Measurements from ENCODE around the gene ADGRA3. TPM values are rescaled to one million over a fixed set of nuclear protein-coding genes. Genes with fewer than 3 reads are reported as not detected.

Gene ADGRA3, protein sequence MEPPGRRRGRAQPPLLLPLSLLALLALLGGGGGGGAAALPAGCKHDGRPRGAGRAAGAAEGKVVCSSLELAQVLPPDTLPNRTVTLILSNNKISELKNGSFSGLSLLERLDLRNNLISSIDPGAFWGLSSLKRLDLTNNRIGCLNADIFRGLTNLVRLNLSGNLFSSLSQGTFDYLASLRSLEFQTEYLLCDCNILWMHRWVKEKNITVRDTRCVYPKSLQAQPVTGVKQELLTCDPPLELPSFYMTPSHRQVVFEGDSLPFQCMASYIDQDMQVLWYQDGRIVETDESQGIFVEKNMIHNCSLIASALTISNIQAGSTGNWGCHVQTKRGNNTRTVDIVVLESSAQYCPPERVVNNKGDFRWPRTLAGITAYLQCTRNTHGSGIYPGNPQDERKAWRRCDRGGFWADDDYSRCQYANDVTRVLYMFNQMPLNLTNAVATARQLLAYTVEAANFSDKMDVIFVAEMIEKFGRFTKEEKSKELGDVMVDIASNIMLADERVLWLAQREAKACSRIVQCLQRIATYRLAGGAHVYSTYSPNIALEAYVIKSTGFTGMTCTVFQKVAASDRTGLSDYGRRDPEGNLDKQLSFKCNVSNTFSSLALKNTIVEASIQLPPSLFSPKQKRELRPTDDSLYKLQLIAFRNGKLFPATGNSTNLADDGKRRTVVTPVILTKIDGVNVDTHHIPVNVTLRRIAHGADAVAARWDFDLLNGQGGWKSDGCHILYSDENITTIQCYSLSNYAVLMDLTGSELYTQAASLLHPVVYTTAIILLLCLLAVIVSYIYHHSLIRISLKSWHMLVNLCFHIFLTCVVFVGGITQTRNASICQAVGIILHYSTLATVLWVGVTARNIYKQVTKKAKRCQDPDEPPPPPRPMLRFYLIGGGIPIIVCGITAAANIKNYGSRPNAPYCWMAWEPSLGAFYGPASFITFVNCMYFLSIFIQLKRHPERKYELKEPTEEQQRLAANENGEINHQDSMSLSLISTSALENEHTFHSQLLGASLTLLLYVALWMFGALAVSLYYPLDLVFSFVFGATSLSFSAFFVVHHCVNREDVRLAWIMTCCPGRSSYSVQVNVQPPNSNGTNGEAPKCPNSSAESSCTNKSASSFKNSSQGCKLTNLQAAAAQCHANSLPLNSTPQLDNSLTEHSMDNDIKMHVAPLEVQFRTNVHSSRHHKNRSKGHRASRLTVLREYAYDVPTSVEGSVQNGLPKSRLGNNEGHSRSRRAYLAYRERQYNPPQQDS (N-terminal part only)
- 1 to 10 TPM; 1.4 to 1.5 TPM for total RNA-seq

DNA sequence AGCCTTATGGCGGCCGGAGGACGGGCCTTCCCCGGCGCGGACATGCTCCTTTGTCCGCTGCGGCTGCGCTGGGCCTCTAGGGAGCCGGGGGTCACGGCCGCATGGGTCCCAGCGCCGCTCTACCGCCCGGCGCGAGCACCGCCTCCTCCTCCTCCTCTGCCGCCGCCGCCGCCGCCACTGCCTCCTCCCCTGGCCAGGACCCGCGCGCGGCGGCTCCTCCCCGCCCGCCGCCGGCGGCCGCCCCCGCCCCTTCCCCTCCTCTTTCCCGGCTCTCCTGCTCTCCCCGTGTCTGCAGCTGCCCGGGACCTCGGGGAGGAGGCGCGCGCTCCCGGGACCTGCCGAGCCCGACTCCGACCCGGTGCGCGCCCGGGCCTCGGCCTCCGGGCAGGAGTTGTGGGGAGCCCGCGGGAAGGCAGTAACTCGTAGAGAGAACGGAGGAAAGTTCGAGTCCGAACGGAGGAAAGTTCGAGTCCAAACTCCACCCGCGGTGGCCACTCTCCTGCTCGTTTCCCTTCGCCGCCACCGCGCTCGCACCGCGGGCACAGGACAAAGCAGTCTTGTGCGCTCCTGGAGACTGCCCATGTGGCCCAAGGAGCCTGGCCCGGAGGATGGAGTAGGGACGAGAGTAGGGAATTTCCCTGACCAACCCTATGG, at the start of gene ADGRA3:
Gene ADGRA3 (minus strand): TSS at position 179 of the 654 bp plus-strand sequence. CDS start 282 bp downstream, outside the sequence.
- Mint-ChIP-seq H3K9me3 (peaks cover 3% of the 10 kb centered on the region), H3K27me3 (peaks cover 30% of the 10 kb centered on the region), H3K4me3 (peak within 1 kb of the TSS; percentile 75), H3K4me1 (ENCODE audit: low read depth) (peaks cover 10% of the 10 kb centered on the region), H3K27ac (no peak within 1 kb of the TSS), H3K36me3 (peaks cover 1% of the 10 kb centered on the region)
- peak; percentile 20 for DNase-seq
- ChIA-PET CTCF (no interaction called here), POLR2A (no interaction called here)
- intact Hi-C loops (cut with micrococcal nuclease), result no loop called here

DNA sequence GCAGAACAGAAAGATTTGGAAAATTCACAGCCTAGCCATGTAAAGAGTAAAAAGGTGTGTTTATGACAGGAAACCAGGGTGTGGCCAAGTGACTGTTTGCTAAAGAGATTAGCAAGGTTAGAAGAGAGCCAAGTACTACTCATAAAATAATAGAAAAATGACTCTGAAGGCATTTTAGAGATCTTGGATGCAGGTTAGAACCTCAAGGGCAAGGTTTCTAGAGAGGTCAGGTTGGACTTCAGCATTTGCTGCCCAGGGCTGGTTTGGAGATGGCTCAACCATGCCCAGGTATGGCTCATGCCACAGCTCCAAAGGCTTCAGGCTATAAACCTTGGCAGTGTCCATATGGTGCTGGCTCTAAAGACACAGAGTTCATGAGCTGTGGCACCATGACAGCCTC, 40.6 kb upstream of the ADGRA3 start:
- Mint-ChIP-seq H3K27ac (no peak overlapping the region), H3K4me3 (no peak overlapping the region), H3K27me3 (no peaks in the 10 kb centered on the region), H3K4me1 (ENCODE audit: low read depth) (no peaks in the 10 kb centered on the region), H3K9me3 (peaks cover 5% of the 10 kb centered on the region), H3K36me3 (no peaks in the 10 kb centered on the region)
- no peak for DNase-seq
- intact Hi-C loops (cut with micrococcal nuclease), result no loop called here
- CTCF ChIA-PET, result no interaction called here
- POLR2A ChIA-PET, result no interaction called here

DNA sequence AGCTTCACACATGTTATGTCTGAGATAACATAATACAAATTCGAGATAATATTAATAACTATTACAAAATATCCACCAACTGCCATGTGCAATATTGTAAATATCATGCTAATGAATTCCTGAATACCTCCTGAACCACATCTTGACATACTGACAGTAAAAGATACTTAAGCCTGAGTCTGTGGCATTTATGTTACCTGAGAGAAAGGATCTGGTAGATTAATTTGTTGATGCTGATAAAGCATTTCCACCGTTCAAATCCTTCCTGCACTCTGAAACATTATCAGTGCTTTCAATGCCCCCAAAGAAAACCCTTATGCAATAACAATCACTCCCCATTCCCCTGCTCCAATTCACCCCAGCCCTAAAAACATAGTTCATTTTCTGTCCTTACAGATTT, 38.8 kb upstream of the ADGRA3 start:
- no peak overlapping the region for H3K4me3 Mint-ChIP-seq
- no peaks in the 10 kb centered on the region for H3K36me3 Mint-ChIP-seq
- no peaks in the 10 kb centered on the region for H3K27me3 Mint-ChIP-seq
- intact Hi-C loops (cut with micrococcal nuclease), result no loop called here
- peaks cover 5% of the 10 kb centered on the region for H3K9me3 Mint-ChIP-seq
- no peak for DNase-seq
- ChIA-PET CTCF (no interaction called here), POLR2A (no interaction called here)
- H3K4me1 Mint-ChIP-seq (ENCODE audit: low read depth), result no peaks in the 10 kb centered on the region
- no peak overlapping the region for H3K27ac Mint-ChIP-seq

DNA sequence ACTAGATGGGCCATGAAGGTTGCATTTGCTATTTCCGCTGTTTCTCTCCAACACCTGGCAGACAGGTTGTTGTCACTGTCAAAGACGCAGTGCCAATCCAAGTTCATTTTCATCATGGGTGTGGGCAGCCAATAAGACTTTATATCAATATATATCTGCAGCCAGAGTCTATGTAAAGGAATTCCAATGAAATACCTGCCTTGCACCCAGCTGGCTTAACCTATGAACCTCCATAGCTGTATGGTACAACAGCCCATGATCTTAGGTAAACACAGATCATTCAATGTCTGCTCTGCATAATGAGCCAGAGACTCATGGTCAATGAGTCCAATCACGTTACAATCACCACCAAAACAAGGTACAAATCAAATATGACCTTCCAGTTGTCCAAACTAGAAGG, 37.7 kb upstream of the ADGRA3 start:
- no peak for DNase-seq
- H3K4me3 Mint-ChIP-seq, result no peak overlapping the region
- intact Hi-C loops (cut with micrococcal nuclease), result no loop called here
- CTCF ChIA-PET, result no interaction called here
- peaks cover 5% of the 10 kb centered on the region for H3K9me3 Mint-ChIP-seq
- H3K27me3 Mint-ChIP-seq, result no peaks in the 10 kb centered on the region
- no peak overlapping the region for H3K27ac Mint-ChIP-seq
- no peaks in the 10 kb centered on the region for H3K4me1 Mint-ChIP-seq (ENCODE audit: low read depth)
- POLR2A ChIA-PET, result no interaction called here
- H3K36me3 Mint-ChIP-seq, result no peaks in the 10 kb centered on the region

DNA sequence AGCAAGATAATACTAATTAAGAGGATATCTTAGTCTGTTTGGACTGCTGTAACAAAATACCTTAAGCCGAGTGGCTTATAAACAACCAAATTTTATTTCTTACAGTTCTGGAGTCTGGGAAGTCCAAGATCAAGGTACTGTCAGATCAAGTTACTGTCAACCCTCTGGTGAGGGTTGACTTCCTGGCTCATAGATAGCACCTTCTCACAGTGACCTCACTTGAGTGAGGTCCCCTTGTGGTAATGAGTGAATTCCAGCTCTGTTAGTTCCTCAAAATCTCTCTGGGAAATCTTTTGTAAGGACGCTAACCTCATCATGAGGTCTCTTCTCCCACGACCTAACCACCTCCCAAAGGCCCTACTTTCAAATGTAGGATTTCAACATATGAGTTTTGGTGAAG, 36.9 kb upstream of the ADGRA3 start:
- intact Hi-C loops (cut with micrococcal nuclease), result no loop called here
- DNase-seq, result no peak
- ChIA-PET POLR2A (no interaction called here), CTCF (no interaction called here)
- Mint-ChIP-seq H3K4me3 (no peak overlapping the region), H3K27ac (no peak overlapping the region), H3K4me1 (ENCODE audit: low read depth) (no peaks in the 10 kb centered on the region), H3K9me3 (peaks cover 5% of the 10 kb centered on the region), H3K36me3 (no peaks in the 10 kb centered on the region), H3K27me3 (no peaks in the 10 kb centered on the region)

DNA sequence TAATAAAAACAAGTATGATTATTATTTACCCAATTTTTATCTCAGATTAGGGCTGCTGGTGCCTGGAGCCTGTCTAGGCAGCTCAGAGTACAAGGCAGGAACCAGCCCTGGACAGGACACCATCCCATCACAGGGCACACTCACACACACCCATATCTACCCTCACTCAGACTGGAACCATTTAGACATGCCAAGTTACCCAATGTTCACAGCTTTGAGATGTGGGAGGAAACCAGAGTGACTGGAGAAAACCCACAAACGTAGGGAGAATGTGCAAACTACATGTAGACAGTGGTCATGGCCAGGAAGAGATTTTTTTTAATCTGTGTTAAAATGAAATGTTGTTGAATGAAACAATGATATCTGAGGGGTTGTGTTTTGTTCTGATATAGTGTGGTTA, 35.7 kb upstream of the ADGRA3 start:
- Mint-ChIP-seq H3K36me3 (no peaks in the 10 kb centered on the region), H3K4me3 (no peak overlapping the region), H3K9me3 (peaks cover 9% of the 10 kb centered on the region), H3K4me1 (ENCODE audit: low read depth) (no peaks in the 10 kb centered on the region), H3K27me3 (no peaks in the 10 kb centered on the region), H3K27ac (no peak overlapping the region)
- ChIA-PET POLR2A (no interaction called here), CTCF (no interaction called here)
- intact Hi-C loops (cut with micrococcal nuclease), result no loop called here
- no peak for DNase-seq

DNA sequence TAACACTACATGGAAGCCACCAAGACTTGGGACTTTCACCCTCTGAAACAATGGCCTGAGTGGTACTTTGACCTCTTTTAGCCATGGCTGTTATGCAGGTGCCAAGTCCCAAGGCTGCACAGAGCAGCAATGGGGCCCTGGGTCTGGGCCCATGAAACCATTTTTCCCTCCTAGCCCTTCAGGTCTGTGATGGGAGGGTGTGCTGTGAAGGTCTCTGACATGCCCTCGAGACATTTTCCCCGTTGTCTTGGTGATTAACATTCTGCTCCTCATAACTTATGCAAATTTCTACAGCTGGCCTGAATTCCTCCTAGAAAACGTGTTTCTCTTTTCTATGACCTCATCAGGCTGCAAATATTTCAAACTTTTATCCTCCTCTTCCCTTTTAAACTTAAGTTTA, 30.4 kb upstream of the ADGRA3 start:
- no peaks in the 10 kb centered on the region for H3K27me3 Mint-ChIP-seq
- POLR2A ChIA-PET, result no interaction called here
- H3K27ac Mint-ChIP-seq, result no peak overlapping the region
- H3K9me3 Mint-ChIP-seq, result peaks cover 16% of the 10 kb centered on the region
- no peak overlapping the region for H3K4me3 Mint-ChIP-seq
- intact Hi-C loops (cut with micrococcal nuclease), result no loop called here
- no peak for DNase-seq
- CTCF ChIA-PET, result no interaction called here
- H3K4me1 Mint-ChIP-seq (ENCODE audit: low read depth), result no peaks in the 10 kb centered on the region
- no peaks in the 10 kb centered on the region for H3K36me3 Mint-ChIP-seq

DNA sequence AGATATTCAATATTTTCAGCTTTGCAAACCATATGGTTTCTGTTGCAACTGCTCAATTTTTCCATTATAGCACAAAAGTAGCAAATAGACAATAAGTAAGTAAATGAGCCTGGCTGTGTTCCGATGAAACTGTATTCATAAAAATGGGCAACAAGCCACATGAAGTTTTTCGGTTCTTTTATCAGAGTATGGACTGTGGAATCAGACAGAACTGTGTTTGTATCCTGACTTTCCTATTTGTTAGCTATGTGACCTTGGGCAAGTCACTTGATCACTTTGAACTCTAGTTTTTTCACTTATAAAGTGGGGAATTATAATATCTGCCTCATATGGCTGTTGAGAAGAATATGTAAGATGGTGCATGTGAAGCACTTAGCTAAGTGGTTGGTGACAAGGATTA, 23.4 kb upstream of the ADGRA3 start:
- H3K36me3 Mint-ChIP-seq, result no peaks in the 10 kb centered on the region
- POLR2A ChIA-PET, result no interaction called here
- no peaks in the 10 kb centered on the region for H3K27me3 Mint-ChIP-seq
- intact Hi-C loops (cut with micrococcal nuclease), result no loop called here
- DNase-seq, result no peak
- CTCF ChIA-PET, result no interaction called here
- no peak overlapping the region for H3K4me3 Mint-ChIP-seq
- no peak overlapping the region for H3K27ac Mint-ChIP-seq
- H3K9me3 Mint-ChIP-seq, result peaks cover 12% of the 10 kb centered on the region
- no peaks in the 10 kb centered on the region for H3K4me1 Mint-ChIP-seq (ENCODE audit: low read depth)

DNA sequence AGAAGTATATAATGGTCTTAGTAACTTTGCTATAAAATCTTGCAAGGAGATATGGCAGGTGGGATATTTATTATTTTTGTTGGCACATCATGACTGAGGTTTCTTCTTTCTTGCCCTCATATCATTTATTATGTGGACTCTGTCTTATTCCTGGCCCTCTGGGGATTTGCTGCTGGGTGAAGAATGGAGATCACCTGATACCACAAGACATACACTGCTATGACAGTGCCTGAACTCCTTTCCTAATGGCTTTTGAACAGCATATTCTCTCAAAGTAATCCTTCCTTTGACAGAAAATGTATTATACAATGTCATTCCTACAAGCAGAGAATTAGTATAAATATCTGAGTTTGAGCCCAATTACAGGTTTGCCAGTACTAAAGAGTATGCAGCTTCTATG, 22.0 kb upstream of the ADGRA3 start:
- ChIA-PET POLR2A (no interaction called here), CTCF (no interaction called here)
- Mint-ChIP-seq H3K36me3 (peaks cover 1% of the 10 kb centered on the region), H3K9me3 (peaks cover 20% of the 10 kb centered on the region), H3K27me3 (no peaks in the 10 kb centered on the region), H3K4me1 (ENCODE audit: low read depth) (no peaks in the 10 kb centered on the region), H3K27ac (no peak overlapping the region), H3K4me3 (no peak overlapping the region)
- intact Hi-C loops (cut with micrococcal nuclease), result no loop called here
- DNase-seq, result no peak

DNA sequence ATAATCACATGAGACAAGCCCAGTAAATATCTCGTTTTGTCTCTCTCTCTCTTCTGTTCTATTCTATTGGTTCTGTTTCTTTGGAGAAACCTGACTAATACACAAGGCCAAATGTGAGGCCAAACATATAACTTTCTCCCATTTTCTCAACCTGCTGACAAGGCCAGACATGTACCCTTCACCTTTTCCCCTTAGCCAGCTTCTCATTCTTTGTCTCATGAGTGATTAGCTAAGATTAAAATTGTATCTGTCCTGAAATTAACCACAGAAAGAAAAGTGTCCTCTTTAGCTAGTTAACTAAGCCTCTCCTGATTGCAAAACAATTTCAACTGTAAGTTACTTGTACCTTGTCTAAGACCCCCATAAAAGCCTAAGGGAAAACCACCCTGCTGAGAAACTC, 18.5 kb upstream of the ADGRA3 start:
- ChIA-PET POLR2A (no interaction called here), CTCF (no interaction called here)
- Mint-ChIP-seq H3K4me3 (no peak overlapping the region), H3K9me3 (peaks cover 26% of the 10 kb centered on the region), H3K27me3 (no peaks in the 10 kb centered on the region), H3K36me3 (peaks cover 1% of the 10 kb centered on the region), H3K27ac (no peak overlapping the region), H3K4me1 (ENCODE audit: low read depth) (no peaks in the 10 kb centered on the region)
- no peak for DNase-seq
- intact Hi-C loops (cut with micrococcal nuclease), result no loop called here

DNA sequence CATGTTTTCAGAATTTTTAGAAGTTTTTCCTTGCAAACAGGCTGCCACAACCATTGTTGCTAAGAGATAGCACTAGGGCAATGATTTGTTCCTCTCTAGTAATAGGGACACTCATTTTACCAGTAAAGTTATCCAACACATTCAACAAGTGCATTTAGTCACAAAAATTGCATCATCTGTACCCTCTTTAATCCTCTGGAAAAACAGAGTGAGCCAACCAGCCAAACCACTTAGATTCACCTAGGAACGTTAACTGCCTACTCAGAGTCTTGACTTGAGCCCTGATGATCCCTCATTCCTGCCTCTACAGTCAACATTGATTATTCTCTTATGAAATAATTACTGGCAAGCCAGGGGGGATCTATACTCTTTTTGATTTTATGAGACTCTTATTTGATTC, 17.0 kb upstream of the ADGRA3 start:
- no peak overlapping the region for H3K27ac Mint-ChIP-seq
- intact Hi-C loops (cut with micrococcal nuclease), result no loop called here
- ChIA-PET CTCF (no interaction called here), POLR2A (no interaction called here)
- peaks cover 26% of the 10 kb centered on the region for H3K9me3 Mint-ChIP-seq
- no peaks in the 10 kb centered on the region for H3K27me3 Mint-ChIP-seq
- H3K4me1 Mint-ChIP-seq (ENCODE audit: low read depth), result no peaks in the 10 kb centered on the region
- H3K36me3 Mint-ChIP-seq, result peaks cover 1% of the 10 kb centered on the region
- no peak overlapping the region for H3K4me3 Mint-ChIP-seq
- no peak for DNase-seq

DNA sequence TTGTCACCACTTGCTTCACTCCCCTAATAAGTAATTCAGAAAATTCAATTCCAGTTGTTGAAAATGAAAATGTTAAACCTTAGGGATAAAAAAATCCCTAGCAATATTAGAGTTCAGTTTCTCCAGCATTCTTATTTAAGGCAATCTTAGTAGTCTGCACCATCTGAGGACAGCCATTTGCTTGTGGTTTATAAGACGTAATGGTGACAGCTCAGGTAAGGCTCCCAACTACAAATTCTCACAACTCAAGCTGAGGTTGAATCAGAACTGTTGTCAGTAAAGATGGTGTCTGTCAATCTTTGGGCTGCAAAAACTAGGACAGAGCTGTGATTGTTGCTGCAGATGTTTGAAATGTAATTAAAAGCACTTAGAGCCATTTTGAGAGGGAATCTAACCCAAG, 16.3 kb upstream of the ADGRA3 start:
- Mint-ChIP-seq H3K4me3 (no peak overlapping the region), H3K9me3 (peaks cover 26% of the 10 kb centered on the region), H3K27me3 (no peaks in the 10 kb centered on the region), H3K36me3 (peaks cover 1% of the 10 kb centered on the region), H3K27ac (no peak overlapping the region), H3K4me1 (ENCODE audit: low read depth) (no peaks in the 10 kb centered on the region)
- intact Hi-C loops (cut with micrococcal nuclease), result no loop called here
- ChIA-PET CTCF (no interaction called here), POLR2A (no interaction called here)
- no peak for DNase-seq

Measured in activated CD4-positive, alpha-beta memory T cell treated with anti-CD3 and anti-CD28 coated beads for 36 hours (primary cell).